ENCODE measurements around the gene PANK1.

Gene PANK1

DNA sequence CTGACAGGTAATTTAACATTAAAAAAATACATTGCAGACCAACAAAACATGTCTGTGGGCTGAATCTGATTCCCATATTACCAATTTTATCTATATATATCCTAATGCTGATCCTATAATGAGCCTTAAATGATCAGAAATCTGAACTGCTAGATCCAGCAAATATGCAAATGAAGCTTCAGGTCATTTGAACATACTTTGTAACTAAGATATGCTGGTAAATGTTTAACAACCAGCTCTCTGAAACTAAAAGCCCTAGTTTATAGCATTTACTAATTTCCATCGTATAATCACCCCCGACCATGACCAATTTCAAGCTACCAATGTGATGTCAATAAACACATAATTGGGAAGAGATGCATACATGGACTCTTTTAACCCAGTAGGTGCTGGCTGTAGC, 42.1 kb downstream of the PANK1 start:
- no peak overlapping the region for H3K27ac ChIP-seq
- no peak for TF ChIP-seq ZFX (IDR thresholded peaks at IDR 0.05; ENCODE audit: borderline replicate concordance)
- TF ChIP-seq, protein P1, sequence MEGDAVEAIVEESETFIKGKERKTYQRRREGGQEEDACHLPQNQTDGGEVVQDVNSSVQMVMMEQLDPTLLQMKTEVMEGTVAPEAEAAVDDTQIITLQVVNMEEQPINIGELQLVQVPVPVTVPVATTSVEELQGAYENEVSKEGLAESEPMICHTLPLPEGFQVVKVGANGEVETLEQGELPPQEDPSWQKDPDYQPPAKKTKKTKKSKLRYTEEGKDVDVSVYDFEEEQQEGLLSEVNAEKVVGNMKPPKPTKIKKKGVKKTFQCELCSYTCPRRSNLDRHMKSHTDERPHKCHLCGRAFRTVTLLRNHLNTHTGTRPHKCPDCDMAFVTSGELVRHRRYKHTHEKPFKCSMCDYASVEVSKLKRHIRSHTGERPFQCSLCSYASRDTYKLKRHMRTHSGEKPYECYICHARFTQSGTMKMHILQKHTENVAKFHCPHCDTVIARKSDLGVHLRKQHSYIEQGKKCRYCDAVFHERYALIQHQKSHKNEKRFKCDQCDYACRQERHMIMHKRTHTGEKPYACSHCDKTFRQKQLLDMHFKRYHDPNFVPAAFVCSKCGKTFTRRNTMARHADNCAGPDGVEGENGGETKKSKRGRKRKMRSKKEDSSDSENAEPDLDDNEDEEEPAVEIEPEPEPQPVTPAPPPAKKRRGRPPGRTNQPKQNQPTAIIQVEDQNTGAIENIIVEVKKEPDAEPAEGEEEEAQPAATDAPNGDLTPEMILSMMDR (IDR thresholded peaks at IDR 0.05): no peak

DNA sequence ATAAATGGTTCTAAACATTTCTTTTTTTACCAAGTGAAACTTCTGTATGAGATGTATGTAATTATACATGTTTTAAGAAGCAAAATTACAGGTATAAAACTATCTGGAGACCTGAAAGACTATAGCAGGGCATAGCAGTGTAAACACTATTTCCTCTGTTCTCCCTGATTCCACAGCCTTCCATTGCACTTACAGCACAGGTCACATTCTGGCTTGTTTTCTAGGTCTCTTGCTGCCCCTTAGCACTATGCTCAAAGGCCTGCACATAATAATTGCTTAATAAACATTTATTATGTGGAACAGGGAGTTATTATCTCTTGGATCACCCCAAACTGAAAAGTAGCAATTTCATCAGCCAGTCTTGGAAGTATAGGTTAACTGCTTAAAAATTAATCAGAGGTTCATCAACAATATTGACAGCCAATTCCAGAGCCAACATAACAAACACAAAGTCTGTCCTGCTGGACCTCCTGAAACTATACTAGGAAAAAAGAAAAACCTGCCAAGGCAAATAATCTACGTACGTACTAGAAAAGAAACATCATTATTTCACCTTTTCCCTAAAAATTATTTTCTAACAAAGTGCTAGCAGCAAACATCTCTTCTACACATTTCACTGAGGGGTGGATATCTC, 43.2 kb downstream of the PANK1 start:
- no peak for TF ChIP-seq ZFX (IDR thresholded peaks at IDR 0.05; ENCODE audit: borderline replicate concordance)
- TF ChIP-seq, protein P1 (IDR thresholded peaks at IDR 0.05): no peak
- no peak overlapping the region for H3K27ac ChIP-seq

DNA sequence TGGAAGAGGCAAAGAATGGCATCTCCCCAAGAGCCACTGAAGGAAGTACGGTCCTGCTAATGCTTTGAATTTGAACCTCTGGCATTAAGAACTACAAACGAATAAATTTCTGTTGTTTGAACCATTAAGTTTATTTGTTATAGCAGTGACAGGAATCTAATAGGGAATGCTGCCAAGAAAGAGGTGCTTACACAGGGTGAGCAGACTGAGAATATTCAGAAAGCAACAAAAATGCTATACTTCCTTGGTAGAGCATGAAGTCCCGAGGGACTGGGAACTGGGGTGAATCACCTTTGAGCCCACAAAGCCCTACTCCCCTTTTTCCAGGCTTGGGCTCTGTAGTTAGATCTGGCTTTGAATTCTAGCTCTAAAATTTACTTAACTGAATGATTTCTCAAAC, 45.0 kb downstream of the PANK1 start:
- H3K27ac ChIP-seq: no peak overlapping the region
- no peak for TF ChIP-seq ZFX (IDR thresholded peaks at IDR 0.05; ENCODE audit: borderline replicate concordance)
- TF ChIP-seq, protein P1 (IDR thresholded peaks at IDR 0.05): no peak

DNA sequence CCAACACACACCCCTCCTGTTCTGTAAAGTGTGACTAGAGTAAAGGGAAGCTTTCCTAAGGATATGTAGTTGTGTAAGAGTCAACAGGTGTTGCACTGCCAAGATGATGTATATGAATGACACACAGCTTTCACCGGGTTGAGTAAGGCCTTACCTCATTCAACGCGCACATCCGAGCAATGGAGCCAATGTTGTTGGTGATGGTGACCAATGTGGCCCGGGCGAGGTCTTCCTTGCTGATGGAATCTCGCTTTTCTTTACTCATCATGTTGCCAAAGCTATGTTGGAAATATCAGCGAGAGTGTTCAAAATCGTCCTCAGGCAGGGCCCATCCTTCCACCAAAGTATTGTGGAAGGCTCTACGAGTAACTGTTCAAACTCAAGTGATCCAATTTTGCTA, 52.0 kb downstream of the PANK1 start:
- TF ChIP-seq ZFX (IDR thresholded peaks at IDR 0.05; ENCODE audit: borderline replicate concordance): no peak
- TF ChIP-seq, protein P1 (IDR thresholded peaks at IDR 0.05): no peak
- no peak overlapping the region for H3K27ac ChIP-seq

DNA sequence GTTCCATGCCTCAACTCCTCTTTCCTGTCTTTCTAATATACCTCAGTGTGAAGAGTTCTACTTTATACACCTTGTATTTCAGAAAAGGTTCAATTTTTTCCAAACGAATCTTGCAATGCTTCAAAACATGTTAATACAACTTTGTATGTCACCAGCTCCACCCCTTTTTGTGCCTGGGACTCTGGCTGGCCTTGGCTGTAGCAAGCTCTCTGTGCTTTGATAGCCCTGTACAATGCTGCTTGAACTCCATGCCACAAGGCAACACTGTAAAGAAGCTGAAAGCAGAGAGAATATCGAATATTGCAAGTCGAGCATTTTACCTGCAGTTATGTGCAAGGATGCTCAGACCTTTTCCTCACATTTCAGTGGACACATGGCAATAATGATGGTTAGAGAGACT, 52.5 kb downstream of the PANK1 start:
- TF ChIP-seq, protein P1 (IDR thresholded peaks at IDR 0.05): no peak
- no peak for TF ChIP-seq ZFX (IDR thresholded peaks at IDR 0.05; ENCODE audit: borderline replicate concordance)
- no peak overlapping the region for H3K27ac ChIP-seq

DNA sequence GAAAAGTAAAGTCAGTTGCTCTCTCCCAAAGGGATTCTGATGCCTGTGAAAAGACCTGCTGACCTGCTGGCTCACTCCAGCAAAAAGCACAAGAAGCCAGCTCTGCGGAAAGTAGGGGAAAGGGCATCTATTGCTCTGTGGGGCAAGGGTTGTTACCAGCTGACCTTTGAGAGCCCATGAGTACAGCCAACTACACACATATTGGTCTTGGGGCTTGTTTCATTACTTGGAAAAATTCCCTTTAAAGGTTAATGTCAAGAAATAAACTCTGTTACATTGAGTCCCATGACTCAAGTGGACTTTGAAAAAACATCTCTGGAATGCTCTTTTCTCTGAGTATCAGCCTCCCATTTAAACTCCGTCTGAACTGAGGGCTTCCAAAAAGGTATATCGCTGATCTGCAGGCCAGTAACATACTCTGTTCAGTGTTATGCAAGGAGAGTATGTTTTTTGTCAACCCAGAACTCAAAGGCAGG, 53.2 kb downstream of the PANK1 start:
- H3K27ac ChIP-seq: no peak overlapping the region
- TF ChIP-seq, protein P1 (IDR thresholded peaks at IDR 0.05): no peak
- no peak for TF ChIP-seq ZFX (IDR thresholded peaks at IDR 0.05; ENCODE audit: borderline replicate concordance)

DNA sequence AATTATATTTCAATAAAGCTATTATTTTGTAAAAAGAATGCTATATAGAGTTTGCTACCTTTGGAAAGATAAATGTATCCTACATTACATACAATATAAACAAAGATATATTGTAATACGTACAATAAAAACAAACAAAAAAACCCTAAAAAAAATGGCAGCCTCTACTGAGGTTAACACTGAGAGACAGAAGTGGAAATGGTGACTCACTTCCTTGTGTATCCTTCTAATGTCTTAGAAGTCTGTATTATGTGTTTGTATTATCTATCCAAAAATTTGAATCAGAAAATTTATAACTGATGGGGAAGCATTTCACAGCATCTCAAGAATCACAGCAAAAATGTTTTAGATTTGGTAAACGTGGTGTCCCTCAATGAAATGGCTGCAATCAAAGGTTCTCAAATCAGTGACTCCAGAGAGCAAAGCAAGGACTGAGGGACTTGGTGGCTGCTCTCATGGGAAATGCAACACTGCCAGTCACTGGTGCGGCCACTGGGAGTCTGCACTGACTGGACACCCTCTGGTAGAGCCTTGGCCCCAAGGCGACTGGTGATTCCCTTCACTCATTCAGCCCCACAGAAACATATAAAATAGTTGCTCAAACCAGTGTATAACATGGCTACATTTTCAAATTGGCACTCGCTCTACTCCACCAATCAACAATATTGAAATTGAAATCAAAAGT, 53.8 kb downstream of the PANK1 start:
- TF ChIP-seq, protein P1 (IDR thresholded peaks at IDR 0.05): no peak
- TF ChIP-seq ZFX (IDR thresholded peaks at IDR 0.05; ENCODE audit: borderline replicate concordance): no peak
- no peak overlapping the region for H3K27ac ChIP-seq
